ENCODE measurements around the gene CHCHD3.

Gene CHCHD3

GRCh38 chr7:132876576-132876975, 205.3 kb downstream of the CHCHD3 start:
- no peak for DNase-seq
- POLR2A ChIA-PET, result no interaction called here
- no peaks in the 10 kb centered on the region for H3K27me3 ChIP-seq (replicated peaks in 2 of 5; ENCODE audit: control insufficient read depth in 4 of 5, insufficient read depth in 5 of 5, low read length in 4 of 5)
- no peak overlapping the region for H3K4me3 ChIP-seq (ENCODE audit: control insufficient read depth in 1 of 7, extremely low read depth in 1 of 7, insufficient read depth in 4 of 7, low read depth in 2 of 7, low read length in 6 of 7)
- CTCF ChIA-PET, result no interaction called here
- WGBS (ENCODE audit: insufficient coverage), result 100% methylated on average over 1 of the region's 1 CpG
- no peaks in the 10 kb centered on the region for H3K9me3 ChIP-seq (ENCODE audit: control extremely low read depth in 1 of 5, control insufficient read depth in 4 of 5, insufficient read depth in 2 of 5, low read depth in 1 of 5, low read length in 4 of 5)
- no peaks in the 10 kb centered on the region for H3K4me1 ChIP-seq (ENCODE audit: control extremely low read depth in 1 of 4, control insufficient read depth in 4 of 4, insufficient read depth in 4 of 4, low read length in 3 of 4)
- no peak overlapping the region for H3K27ac ChIP-seq (ENCODE audit: insufficient read depth in 1 of 2, low read depth in 1 of 2, low read length in 2 of 2, poor library complexity in 1 of 2, severe bottlenecking in 2 of 2)
- peaks cover 0 to 11% (median 1%) of the 10 kb centered on the region in 4 experiments for H3K36me3 ChIP-seq (ENCODE audit: control insufficient read depth in 4 of 4, insufficient read depth in 4 of 4, low read length in 3 of 4)

- Histone ChIP-seq H3K27me3 (replicated peaks in 2 of 5; ENCODE audit: control insufficient read depth in 4 of 5, insufficient read depth in 5 of 5, low read length in 4 of 5) (no peaks in the 10 kb centered on the region), H3K36me3 (ENCODE audit: control insufficient read depth in 4 of 4, insufficient read depth in 4 of 4, low read length in 3 of 4) (peaks cover 0 to 14% (median 1%) of the 10 kb centered on the region in 4 experiments), H3K4me1 (ENCODE audit: control extremely low read depth in 1 of 4, control insufficient read depth in 4 of 4, insufficient read depth in 4 of 4, low read length in 3 of 4) (peaks cover 0 to 6% (median 0%) of the 10 kb centered on the region in 4 experiments), H3K27ac (ENCODE audit: insufficient read depth in 1 of 2, low read depth in 1 of 2, low read length in 2 of 2, poor library complexity in 1 of 2, severe bottlenecking in 2 of 2) (no peak overlapping the region), H3K9me3 (ENCODE audit: control extremely low read depth in 1 of 5, control insufficient read depth in 4 of 5, insufficient read depth in 2 of 5, low read depth in 1 of 5, low read length in 4 of 5) (no peaks in the 10 kb centered on the region), H3K4me3 (ENCODE audit: control insufficient read depth in 1 of 7, extremely low read depth in 1 of 7, insufficient read depth in 4 of 7, low read depth in 2 of 7, low read length in 6 of 7) (no peak overlapping the region)
- WGBS (ENCODE audit: insufficient coverage), result 86% methylated on average over 5 of the region's 5 CpGs
- ChIA-PET POLR2A (no interaction called here), CTCF (interaction anchor here (0.9 kb wide), 1 partner anchor 22 kb away, joined by 4 read pairs; no protein-coding TSS in a partner anchor)
- no peak for DNase-seq
These were observed 209.9 kb downstream of the CHCHD3 start for GRCh38 chr7:132872034-132872433.

DNA sequence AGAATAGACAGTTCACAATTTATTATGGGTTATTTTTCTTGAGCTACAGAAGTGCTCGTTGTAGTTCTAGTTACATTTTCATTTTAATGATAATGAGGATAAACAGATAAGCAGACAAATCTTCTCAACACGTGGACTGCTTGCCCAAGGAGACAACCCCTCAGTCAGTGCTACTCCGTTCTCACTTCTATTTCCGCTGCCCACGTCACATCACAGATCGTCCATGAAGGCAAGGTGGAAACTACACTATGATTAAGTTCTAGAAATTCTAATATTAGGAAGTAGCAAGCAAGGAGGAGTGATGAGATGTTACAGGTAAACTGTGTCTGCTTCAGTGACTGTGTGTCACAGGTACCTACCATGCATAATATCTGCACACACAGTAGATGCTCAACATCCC, 210.5 kb downstream of the CHCHD3 start:
- CTCF ChIA-PET, result no interaction called here
- no peak overlapping the region for H3K4me3 ChIP-seq (ENCODE audit: control insufficient read depth in 1 of 7, extremely low read depth in 1 of 7, insufficient read depth in 4 of 7, low read depth in 2 of 7, low read length in 6 of 7)
- no peaks in the 10 kb centered on the region for H3K9me3 ChIP-seq (ENCODE audit: control extremely low read depth in 1 of 5, control insufficient read depth in 4 of 5, insufficient read depth in 2 of 5, low read depth in 1 of 5, low read length in 4 of 5)
- POLR2A ChIA-PET, result no interaction called here
- 100% methylated on average over 1 of the region's 6 CpGs for WGBS (ENCODE audit: insufficient coverage)
- peaks cover 0 to 6% (median 0%) of the 10 kb centered on the region in 4 experiments for H3K4me1 ChIP-seq (ENCODE audit: control extremely low read depth in 1 of 4, control insufficient read depth in 4 of 4, insufficient read depth in 4 of 4, low read length in 3 of 4)
- no peak for DNase-seq
- peaks cover 0 to 18% (median 1%) of the 10 kb centered on the region in 4 experiments for H3K36me3 ChIP-seq (ENCODE audit: control insufficient read depth in 4 of 4, insufficient read depth in 4 of 4, low read length in 3 of 4)
- H3K27me3 ChIP-seq (replicated peaks in 2 of 5; ENCODE audit: control insufficient read depth in 4 of 5, insufficient read depth in 5 of 5, low read length in 4 of 5), result no peaks in the 10 kb centered on the region
- H3K27ac ChIP-seq (ENCODE audit: insufficient read depth in 1 of 2, low read depth in 1 of 2, low read length in 2 of 2, poor library complexity in 1 of 2, severe bottlenecking in 2 of 2), result no peak overlapping the region

GRCh38 chr7:132869166-132869861, 212.6 kb downstream of the CHCHD3 start:
- ChIA-PET POLR2A (no interaction called here), CTCF (interaction anchor here (0.8 to 0.9 kb wide), 2 partner anchors 30 to 214 kb away, joined by 3 read pairs; no protein-coding TSS in a partner anchor)
- 94% methylated on average over 3 of the region's 5 CpGs for WGBS (ENCODE audit: insufficient coverage)
- DNase-seq, result peak in 1 of 3 donors; percentile 2
- Histone ChIP-seq H3K9me3 (ENCODE audit: control extremely low read depth in 1 of 5, control insufficient read depth in 4 of 5, insufficient read depth in 2 of 5, low read depth in 1 of 5, low read length in 4 of 5) (peaks cover 0 to 2% (median 0%) of the 10 kb centered on the region in 5 experiments), H3K4me3 (ENCODE audit: control insufficient read depth in 1 of 7, extremely low read depth in 1 of 7, insufficient read depth in 4 of 7, low read depth in 2 of 7, low read length in 6 of 7) (no peak overlapping the region), H3K27me3 (replicated peaks in 2 of 5; ENCODE audit: control insufficient read depth in 4 of 5, insufficient read depth in 5 of 5, low read length in 4 of 5) (no peaks in the 10 kb centered on the region), H3K27ac (ENCODE audit: insufficient read depth in 1 of 2, low read depth in 1 of 2, low read length in 2 of 2, poor library complexity in 1 of 2, severe bottlenecking in 2 of 2) (no peak overlapping the region), H3K36me3 (ENCODE audit: control insufficient read depth in 4 of 4, insufficient read depth in 4 of 4, low read length in 3 of 4) (peaks cover 0 to 13% (median 0%) of the 10 kb centered on the region in 4 experiments), H3K4me1 (ENCODE audit: control extremely low read depth in 1 of 4, control insufficient read depth in 4 of 4, insufficient read depth in 4 of 4, low read length in 3 of 4) (peaks cover 0 to 6% (median 0%) of the 10 kb centered on the region in 4 experiments)

GRCh38 chr7:132866551-132866950, 215.3 kb downstream of the CHCHD3 start:
- ChIA-PET POLR2A (no interaction called here), CTCF (no interaction called here)

DNA sequence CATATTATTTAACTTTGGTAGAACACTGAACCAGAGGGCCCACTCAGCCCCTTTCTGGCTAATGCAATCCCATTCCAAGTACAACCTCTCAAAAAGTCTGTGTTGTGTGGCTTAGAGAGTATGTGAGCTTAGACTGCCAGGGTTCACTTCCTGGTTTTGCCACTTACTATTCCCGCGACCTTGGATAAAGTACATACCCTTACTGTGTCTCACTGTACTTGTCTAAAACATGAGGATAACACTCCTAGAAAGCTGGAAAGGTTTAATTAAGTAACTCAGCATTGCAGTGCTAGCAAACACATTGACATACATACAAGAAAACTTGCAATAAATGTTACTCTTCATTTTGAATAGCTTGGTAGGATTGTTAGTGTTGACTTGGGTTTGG, 215.8 kb downstream of the CHCHD3 start:
- ChIA-PET POLR2A (interaction anchor here (0.7 kb wide), 1 partner anchor 142 kb away, joined by 3 read pairs; no protein-coding TSS in a partner anchor), CTCF (no interaction called here)
- H3K27me3 ChIP-seq (replicated peaks in 2 of 5; ENCODE audit: control insufficient read depth in 4 of 5, insufficient read depth in 5 of 5, low read length in 4 of 5), result no peaks in the 10 kb centered on the region
- no peak for DNase-seq
- peaks cover 0 to 8% (median 3%) of the 10 kb centered on the region in 4 experiments for H3K36me3 ChIP-seq (ENCODE audit: control insufficient read depth in 4 of 4, insufficient read depth in 4 of 4, low read length in 3 of 4)
- H3K4me3 ChIP-seq (ENCODE audit: control insufficient read depth in 1 of 7, extremely low read depth in 1 of 7, insufficient read depth in 4 of 7, low read depth in 2 of 7, low read length in 6 of 7), result no peak overlapping the region
- peaks cover 0 to 6% (median 0%) of the 10 kb centered on the region in 4 experiments for H3K4me1 ChIP-seq (ENCODE audit: control extremely low read depth in 1 of 4, control insufficient read depth in 4 of 4, insufficient read depth in 4 of 4, low read length in 3 of 4)
- no CpG with 5 or more reads among the region's 2 CpGs for WGBS (ENCODE audit: insufficient coverage)
- peaks cover 0 to 12% (median 6%) of the 10 kb centered on the region in 5 experiments for H3K9me3 ChIP-seq (ENCODE audit: control extremely low read depth in 1 of 5, control insufficient read depth in 4 of 5, insufficient read depth in 2 of 5, low read depth in 1 of 5, low read length in 4 of 5)
- no peak overlapping the region for H3K27ac ChIP-seq (ENCODE audit: insufficient read depth in 1 of 2, low read depth in 1 of 2, low read length in 2 of 2, poor library complexity in 1 of 2, severe bottlenecking in 2 of 2)

More at GRCh38 chr7:132866551-132866950, 215.3 kb downstream of the CHCHD3 start:
- peaks cover 0 to 6% (median 0%) of the 10 kb centered on the region in 4 experiments for H3K4me1 ChIP-seq (ENCODE audit: control extremely low read depth in 1 of 4, control insufficient read depth in 4 of 4, insufficient read depth in 4 of 4, low read length in 3 of 4)
- no peaks in the 10 kb centered on the region for H3K27me3 ChIP-seq (replicated peaks in 2 of 5; ENCODE audit: control insufficient read depth in 4 of 5, insufficient read depth in 5 of 5, low read length in 4 of 5)
- 100% methylated on average over 1 of the region's 1 CpG for WGBS (ENCODE audit: insufficient coverage)
- no peak overlapping the region for H3K27ac ChIP-seq (ENCODE audit: insufficient read depth in 1 of 2, low read depth in 1 of 2, low read length in 2 of 2, poor library complexity in 1 of 2, severe bottlenecking in 2 of 2)
- peaks cover 0 to 12% (median 6%) of the 10 kb centered on the region in 5 experiments for H3K9me3 ChIP-seq (ENCODE audit: control extremely low read depth in 1 of 5, control insufficient read depth in 4 of 5, insufficient read depth in 2 of 5, low read depth in 1 of 5, low read length in 4 of 5)
- peaks cover 0 to 8% (median 4%) of the 10 kb centered on the region in 4 experiments for H3K36me3 ChIP-seq (ENCODE audit: control insufficient read depth in 4 of 4, insufficient read depth in 4 of 4, low read length in 3 of 4)
- DNase-seq, result no peak
- H3K4me3 ChIP-seq (ENCODE audit: control insufficient read depth in 1 of 7, extremely low read depth in 1 of 7, insufficient read depth in 4 of 7, low read depth in 2 of 7, low read length in 6 of 7), result no peak overlapping the region

All from common myeloid progenitor, CD34-positive (primary cell).